Gastroesophageal sphincter (tissue), 3 donors: ENCODE data around the gene SCYGR4.

Source experiments
- POLR2AphosphoS5 ChIP-seq: sonication (generic); formaldehyde crosslinking; IDR thresholded peaks from one replicate; pipeline ENCODE4 v1.6.1; 2017; ENCODE audit warnings: antibody characterized with exemption
- TF ChIP-seq, protein P1 (sequence below), 4 experiments: fragments of 200-600 bp in 2 of 4; fragments of 450-650 bp in 2 of 4; sonication (generic) in 1 of 4; IDR thresholded peaks; one replicate each; pipeline ENCODE4 v1.5.1; 2017 to 2019; ENCODE audit warnings: antibody characterized with exemption in 4 of 4, mild to moderate bottlenecking in 2 of 4, moderate library complexity in 2 of 4

DNA sequence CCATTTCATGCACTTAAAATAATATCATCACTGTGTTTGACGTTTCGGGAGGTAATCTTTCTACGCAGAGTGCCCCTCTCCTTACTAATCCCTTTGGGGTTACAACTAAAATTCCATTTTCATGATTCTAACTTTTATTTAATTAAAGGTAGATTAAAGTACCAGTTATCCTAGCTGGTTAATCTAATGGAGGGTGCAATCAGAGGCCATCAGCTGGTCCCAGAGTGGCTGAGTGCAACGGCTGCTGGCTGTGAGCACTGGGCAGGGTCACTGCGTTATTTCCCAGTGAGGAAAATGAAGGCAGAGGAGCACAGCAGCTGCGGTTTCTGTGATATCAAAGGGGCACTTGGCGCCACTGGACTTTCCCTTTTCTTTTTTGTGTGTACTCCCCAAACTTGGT is 12.1 kb downstream of the SCYGR4 start:
- TF ChIP-seq, protein P1, sequence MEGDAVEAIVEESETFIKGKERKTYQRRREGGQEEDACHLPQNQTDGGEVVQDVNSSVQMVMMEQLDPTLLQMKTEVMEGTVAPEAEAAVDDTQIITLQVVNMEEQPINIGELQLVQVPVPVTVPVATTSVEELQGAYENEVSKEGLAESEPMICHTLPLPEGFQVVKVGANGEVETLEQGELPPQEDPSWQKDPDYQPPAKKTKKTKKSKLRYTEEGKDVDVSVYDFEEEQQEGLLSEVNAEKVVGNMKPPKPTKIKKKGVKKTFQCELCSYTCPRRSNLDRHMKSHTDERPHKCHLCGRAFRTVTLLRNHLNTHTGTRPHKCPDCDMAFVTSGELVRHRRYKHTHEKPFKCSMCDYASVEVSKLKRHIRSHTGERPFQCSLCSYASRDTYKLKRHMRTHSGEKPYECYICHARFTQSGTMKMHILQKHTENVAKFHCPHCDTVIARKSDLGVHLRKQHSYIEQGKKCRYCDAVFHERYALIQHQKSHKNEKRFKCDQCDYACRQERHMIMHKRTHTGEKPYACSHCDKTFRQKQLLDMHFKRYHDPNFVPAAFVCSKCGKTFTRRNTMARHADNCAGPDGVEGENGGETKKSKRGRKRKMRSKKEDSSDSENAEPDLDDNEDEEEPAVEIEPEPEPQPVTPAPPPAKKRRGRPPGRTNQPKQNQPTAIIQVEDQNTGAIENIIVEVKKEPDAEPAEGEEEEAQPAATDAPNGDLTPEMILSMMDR (IDR thresholded peaks at IDR 0.05) = no peak
- no peak for TF ChIP-seq POLR2AphosphoS5
